HG02610 (cell line): Measurements from ENCODE around the gene LSG1.
"Not testable (repeated sequence)": the region's sequence is repeated elsewhere in the genome, so short reads cannot be mapped to it uniquely, and the experiment has no call there.

Experiments used
- ATAC-seq: cut with Tn5 transposase; IDR thresholded peaks from one replicate; pipeline ENCODE4 v1.9.1; 2021; ENCODE audit warnings: mild to moderate bottlenecking, moderate library complexity; ENCODE audit not compliant: unreplicated experiment

LSG1 gene

DNA sequence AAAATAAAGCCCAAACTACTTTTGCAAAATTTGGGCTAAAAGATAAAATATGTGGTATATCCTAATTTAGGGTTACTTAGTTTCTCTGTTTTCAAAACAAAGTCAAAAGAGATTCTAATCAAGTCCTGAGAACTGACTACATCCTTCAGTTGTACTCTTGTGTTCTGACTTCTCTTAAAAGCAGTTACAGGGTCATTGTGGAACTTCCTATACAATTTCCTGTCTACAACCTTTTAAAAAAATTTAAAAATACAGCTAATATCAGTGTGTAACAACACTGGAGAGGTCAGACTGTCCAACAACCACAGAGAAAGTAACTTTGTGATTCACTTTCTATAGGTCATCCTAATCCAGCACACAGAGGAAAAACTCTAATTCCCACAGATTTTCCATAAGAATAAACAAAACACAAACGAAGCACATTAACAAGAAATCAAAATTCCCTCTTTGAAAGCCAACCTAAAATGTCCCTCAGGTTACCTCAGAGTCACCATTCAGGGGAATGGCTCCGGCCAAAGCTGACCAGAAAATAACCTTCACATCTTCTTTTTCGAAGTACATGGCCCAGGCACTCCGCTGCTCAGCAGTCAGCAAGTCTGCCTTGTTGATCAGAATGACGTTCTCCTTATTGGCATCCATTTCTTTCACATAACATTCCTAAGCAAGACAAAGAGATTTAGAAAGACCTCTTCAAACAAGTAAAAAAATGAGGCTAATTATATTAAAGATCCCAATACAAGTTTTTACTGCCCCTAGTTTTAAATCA lies 13.3 kb downstream of the LSG1 start:
- no peak for ATAC-seq

DNA sequence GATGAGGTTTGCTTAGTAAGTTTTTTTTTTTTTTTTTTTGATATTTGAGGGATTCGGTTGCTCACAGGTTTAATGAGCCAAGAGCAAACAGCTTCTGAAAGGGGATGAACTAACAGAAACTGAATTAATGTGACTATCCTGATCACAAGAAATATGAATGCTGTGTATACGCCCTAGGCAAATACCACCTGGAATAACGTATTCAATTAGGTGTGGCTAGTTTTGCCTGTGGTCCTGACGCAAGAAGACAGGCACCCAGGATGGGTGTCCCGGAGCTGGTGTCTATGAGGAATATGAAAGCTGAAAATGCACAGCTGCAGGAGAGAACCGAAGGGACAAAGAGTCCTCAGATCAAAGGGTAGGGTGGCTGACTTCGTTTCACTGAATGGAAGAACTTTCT lies 14.6 kb downstream of the LSG1 start:
- ATAC-seq, result no peak

- ATAC-seq, result peak; percentile 93
These were observed 17.5 kb downstream of the LSG1 start for GRCh38 chr3:194654443-194654842.

GRCh38 chr3:194647747-194648146 lies 24.2 kb downstream of the LSG1 start:
- no peak for ATAC-seq

- ATAC-seq, result no peak
These were observed 29.2 kb downstream of the LSG1 start for GRCh38 chr3:194642769-194643168.

- no peak for ATAC-seq
These were observed 31.2 kb downstream of the LSG1 start for GRCh38 chr3:194640829-194641228.

DNA sequence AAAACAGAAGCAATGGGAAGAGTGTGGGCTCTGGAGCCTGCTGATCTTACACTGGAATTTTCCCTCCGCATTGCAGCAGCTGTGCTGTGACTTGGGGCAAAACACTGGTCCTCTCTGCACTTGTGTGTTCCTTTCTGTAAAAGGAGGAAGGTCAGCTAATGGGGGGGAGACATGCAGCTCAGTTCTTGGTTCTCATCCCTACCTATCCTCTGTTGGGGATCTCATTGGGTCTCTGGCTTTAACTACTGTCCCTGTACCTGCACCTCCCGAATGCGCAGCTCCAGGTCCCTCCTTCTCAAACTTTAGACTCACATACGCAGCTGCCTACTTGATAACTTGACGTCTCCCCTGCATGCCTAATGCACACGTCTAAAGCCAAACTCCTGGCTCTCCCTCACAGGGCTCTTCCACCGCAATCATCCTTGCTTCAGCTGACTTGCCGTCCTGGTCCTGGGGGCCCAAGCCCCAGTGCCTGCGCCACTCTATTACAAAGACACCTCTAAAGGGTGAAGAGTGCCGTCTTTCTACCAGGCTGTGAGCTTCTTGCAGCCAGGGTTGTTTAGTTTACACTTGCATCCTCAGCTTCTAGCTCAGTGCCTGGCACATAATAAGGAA lies 32.9 kb downstream of the LSG1 start:
- ATAC-seq, result no peak

DNA sequence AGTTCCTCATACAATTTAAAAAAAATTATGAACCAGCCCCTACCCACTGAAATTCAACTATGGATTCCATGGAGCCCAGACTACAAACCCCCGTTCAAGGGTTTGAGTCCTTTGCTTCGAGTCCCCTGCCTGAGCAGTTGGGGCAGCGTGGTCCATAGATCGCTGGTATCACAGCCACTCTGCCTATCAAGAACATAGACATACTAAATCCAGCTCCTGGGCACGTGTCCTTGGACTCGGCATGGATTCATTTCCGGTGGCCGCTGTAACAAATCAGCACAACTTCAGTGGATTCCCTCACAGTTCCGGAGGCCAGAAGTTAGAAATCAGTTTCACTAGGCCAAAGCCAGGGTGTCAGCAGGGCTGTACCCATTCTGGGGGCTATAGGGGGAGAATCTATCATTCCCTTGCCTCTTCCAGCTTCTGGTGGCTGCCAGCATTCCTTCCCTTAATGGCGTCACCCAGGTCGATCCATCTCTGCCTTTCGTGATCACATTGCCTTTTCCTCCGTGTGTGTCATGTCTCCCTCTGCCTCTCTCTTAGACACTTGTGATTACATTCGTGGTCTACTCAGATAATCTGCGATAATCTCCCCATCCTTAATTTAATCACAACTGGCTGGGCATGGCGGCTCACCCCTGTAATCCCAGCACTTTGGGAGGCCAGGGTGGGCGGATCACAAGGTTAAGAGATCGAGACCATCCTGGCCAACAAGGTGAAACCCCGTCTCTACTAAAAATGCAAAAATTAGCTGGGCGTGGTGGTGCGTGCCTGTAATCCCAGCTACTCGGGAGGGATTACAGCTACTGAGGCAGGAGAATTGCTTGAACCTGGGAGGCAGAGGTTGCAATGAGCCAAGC lies 34.2 kb downstream of the LSG1 start:
- ATAC-seq, result no peak

- ATAC-seq, result no peak
These were observed 34.9 kb downstream of the LSG1 start for GRCh38 chr3:194637066-194637465.

- ATAC-seq, result peak; percentile 84
These were observed 38.5 kb downstream of the LSG1 start, which contains the start of gene TMEM44 for GRCh38 chr3:194633349-194634004. TMEM44 (minus strand) TSS chr3:194633419; CDS start chr3:194633215, 204 bp downstream.

DNA sequence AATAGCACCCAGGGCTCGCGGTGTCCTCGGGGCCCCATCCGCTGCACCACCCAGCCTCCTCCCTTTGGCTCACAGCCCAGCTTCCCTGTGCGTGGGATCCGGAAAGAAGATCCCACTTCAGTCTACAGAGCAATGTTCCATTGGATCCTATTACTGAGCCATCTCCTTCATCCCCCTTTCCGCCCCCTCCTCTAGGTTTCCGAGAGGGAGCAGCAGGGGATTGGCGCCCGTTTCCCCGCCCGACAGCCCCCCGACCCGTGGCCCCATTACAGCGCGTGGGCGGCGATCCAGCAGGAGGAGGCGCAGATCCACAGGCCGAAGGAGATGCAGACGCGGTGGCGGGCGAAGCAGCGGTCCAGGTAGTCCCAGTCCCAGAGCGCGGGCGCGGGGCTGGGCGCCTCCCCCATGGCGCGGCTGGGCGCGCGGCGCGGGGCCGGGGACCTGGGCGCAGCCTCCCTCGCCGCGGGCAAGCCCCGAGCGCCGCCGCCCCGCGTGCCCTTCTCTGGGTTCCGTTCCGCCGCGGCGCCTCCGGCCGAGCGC lies 39.1 kb downstream of the LSG1 start:
- ATAC-seq, result peak; percentile 59

- ATAC-seq, result no peak
These were observed 39.7 kb downstream of the LSG1 start for GRCh38 chr3:194632226-194632808.

- ATAC-seq, result no peak
These were observed 40.3 kb downstream of the LSG1 start for GRCh38 chr3:194631696-194632095.

GRCh38 chr3:194630681-194631080 lies 41.3 kb downstream of the LSG1 start:
- not testable (repeated sequence) for ATAC-seq

DNA sequence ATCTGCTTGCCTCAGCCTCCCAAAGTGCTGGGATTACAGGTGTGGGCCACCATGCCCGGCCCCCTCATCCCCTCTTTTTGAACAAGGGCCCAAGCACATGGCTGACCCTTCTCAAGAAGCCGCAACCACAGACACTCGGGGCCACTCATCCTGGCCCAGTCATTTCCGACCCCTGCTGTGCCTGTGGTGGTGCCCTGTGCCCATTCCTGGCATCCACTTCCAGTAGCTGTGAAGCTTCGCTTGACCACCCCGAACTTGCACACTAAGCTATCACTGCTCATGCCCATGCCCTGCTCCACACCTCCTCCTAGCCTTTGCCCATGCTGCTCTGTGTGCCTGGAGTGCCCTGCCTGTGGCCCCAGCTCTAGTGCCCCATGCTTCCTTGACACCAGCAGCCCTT lies 47.0 kb downstream of the LSG1 start:
- no peak for ATAC-seq

DNA sequence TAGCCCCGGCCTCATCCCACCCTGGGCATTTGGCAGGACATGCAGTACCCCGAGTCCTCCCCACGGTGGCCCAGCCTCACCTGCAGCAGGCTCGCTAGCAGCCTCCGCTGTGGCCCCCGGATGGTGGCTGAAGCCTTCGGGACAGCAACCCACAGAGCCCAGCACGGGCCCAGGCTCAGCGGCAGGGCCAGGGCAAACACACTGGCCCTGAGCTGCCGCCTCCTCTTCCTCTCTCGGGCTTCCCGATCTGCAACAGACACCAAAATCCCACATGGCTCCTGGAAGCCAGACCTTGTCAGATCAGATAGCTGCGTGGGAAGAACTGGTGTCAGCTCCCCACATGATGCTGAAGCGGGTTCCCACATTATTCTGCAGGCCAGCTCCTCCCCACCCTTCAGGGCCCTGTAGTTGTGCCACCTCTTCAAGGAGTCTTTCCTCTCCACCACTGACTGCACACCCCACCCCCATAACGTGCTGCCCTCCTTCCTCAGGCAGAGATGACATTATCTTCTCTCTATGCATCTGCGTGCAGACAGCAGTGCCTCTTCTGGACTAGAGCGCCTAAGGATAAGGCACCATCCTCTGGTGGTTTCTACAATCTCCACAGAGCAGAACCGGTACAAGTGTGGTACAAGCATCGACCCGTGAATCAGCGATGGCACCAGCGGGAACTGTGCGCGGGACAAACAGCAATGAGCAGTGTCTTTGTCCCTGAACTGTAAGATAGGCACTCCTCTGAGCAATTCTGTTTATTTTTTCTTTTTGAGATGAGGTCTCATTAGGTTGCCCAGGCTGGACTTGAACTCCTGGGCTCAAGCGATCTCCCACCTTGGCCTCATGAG lies 48.3 kb downstream of the LSG1 start:
- ATAC-seq, result no peak

GRCh38 chr3:194622621-194623340 lies 49.2 kb downstream of the LSG1 start:
- ATAC-seq, result no peak

GRCh38 chr3:194621947-194622346 lies 50.0 kb downstream of the LSG1 start:
- ATAC-seq, result no peak

DNA sequence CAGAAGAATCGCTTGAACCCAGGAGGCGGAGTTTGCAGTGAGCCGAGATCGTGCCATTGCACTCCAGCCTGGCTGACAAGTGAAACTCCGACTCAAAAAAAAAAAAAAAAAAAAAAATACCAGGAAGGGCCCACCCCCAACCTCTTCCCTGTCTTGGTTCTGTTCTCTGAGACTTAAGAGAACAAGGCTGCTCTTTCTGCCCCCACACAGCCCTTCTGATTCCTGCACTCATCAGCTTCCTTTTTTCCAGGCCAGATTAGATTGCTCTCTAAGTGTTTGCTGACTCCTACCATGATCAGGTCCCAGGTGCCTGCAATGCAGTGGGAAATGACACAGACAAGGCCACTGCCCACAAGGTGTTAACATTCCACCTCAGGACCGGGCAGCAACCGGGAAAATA lies 51.8 kb downstream of the LSG1 start:
- ATAC-seq, result no peak
